Activated CD8-positive, alpha-beta memory T cell treated with anti-CD3 and anti-CD28 coated beads, Interleukin-2, amount 50 U/mL, for 1 hour (primary cell): ENCODE measurements around the gene ATM.
"Not testable (repeated sequence)": the region's sequence is repeated elsewhere in the genome, so short reads cannot be mapped to it uniquely, and the experiment has no call there.

Source experiments
- DNase-seq: peaks from one replicate; pipeline ENCODE4 v3.0.0-alpha.2; 2020; ENCODE audit errors: extremely low read depth

Gene ATM

DNA sequence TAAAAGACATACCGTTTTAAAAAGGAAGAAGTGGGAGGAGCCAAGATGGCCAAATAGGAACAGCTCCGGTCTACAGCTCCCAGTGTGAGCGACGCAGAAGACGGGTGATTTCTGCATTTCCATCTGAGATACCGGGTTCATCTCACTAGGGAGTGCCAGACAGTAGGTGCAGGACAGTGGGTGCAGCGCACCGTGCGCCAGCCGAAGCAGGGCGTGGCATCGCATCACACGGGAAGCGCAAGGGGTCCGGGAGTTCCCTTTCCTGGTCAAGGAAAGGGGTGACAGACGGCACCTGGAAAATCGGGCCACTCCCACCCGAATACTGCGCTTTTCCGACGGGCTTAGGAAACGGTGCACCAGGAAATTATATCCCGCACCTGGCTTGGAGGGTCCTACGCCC is 150.6 kb downstream of the ATM start:
- not testable (repeated sequence) for DNase-seq

DNA sequence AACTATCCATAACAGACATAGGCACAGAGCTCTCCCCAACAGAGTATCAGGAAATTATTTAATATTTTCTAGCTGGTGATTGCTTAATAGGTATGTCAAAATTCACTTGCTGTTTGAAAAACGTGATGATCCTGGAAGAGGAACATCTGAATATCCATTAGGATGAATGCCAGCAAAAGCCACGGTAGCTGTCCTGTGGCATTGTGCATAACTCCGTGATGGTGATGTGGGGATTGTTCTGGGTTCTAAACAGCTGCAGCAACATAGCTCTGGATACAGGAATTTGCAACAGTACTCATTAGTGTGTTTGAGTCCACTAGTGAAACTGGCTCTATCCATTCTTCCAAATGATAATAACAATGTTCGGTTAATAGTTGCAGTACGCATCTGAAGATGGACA is 165.7 kb downstream of the ATM start:
- DNase-seq, result no peak

DNA sequence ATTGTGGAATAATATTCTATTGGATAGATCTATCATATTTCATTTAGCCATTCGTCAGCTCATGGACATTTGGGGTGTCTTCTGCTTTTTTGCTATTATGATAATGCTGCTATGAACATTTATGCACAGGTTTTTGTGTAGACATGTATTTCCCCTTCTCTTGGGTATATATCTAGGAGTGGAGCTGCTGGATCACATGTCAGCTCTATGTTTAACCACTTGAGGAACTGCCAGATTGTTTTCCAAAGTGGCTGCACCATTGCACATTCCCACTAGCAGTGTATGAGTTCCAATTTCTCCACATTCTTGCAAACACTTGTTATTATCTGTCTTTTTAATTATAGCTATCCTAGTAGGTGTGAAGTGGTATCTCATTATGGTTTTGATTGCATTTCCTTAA is 169.5 kb downstream of the ATM start:
- DNase-seq, result no peak

DNA sequence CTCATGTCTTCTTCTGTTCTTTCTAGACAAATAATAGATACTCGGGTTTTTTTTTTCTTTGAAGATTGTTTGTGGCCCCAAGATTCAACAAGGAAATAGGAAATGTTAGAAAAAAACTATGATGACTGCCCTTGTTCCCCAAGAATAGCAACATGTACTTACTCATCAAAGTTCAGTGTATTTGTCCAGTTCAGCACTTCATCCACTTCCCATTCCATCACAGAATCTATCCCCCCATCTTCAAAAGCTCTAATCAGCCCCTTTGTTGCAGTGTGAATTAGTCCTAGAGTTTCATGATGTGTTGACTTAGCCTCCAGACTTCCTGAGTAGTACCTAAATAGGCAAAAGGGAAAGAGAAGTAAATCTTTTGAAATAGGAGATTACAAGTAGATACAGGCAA is 170.2 kb downstream of the ATM start:
- no peak for DNase-seq

DNA sequence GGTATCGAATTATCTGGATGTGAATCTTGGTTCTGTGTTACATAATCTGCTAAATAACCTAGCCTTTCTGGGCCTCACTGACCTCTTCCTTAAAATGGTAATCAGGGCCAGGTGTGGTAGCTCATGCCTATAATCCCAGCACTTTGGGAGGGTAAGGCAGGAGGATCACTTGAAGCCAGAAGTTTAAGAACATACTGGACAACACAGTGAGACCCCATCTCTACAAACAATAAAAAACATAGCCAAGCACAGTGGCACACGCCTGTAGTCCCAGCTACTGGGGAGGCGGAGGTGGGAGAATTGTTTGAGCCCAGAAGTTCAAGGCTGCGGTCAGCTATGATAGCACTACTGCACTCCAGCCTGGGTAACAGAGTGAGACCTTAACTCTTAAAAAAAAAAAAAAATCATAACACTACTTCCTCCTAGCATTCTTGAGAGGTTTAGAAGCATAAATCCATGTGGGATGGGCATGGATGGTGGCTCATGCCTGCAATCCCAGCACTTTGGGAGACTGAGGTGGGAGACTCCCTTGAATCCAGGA is 171.9 kb downstream of the ATM start:
- DNase-seq, result no peak

DNA sequence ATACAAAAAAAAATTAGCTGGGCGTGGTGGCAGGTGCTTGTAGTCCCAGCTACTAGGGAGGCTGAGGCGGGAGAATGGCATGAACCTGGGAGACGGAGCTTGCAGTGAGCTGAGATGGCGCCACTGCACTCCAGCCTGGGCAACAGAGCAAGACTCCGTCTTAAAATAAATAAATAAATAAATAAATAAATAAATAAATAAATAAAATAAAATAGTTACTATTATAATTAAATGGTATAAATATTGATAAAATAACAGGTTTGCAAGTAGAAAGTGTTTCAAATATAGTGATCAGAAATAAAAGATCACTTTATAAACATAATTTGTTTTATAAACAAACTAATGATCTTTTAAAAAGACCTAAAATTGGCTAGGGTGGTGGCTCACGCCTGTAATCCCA is 173.8 kb downstream of the ATM start:
- DNase-seq, result not testable (repeated sequence)

DNA sequence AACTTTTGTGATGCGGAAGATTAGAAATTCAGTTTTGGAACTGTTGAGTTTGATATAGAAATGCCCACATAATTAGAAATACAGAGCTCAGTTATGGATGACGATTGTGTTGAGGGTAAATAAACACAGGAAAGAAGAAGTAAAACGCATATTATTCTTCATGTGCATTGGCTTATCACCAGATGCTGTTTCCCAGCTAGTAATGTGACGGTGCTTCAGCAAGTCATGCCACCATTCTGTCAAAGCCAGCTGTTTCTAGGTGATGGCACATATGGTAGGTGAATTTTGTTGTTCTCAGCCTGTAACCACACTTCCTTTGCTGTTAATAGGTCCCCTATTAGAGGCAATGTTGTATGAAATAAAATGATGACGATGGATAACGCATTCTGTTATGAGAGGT is 175.6 kb downstream of the ATM start:
- no peak for DNase-seq

DNA sequence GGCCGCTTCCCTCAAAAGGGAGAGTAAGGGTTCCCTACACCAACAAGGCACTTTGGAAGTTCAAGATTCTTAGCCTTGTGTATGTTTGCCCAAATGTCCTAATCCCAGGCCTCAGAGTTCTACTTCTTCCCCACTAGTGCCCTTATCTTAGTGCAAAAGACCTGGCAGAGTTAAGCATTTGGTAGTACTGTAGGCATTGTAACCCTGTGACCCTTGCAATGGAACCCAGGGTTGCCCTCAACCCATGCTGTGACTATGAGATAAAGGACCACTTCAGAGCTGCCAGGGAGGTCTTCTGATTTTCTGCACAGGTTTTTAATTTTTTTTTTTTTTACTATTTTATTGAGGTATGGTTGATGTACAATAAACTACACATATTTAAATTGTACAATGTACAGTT is 179.4 kb downstream of the ATM start:
- DNase-seq, result no peak

DNA sequence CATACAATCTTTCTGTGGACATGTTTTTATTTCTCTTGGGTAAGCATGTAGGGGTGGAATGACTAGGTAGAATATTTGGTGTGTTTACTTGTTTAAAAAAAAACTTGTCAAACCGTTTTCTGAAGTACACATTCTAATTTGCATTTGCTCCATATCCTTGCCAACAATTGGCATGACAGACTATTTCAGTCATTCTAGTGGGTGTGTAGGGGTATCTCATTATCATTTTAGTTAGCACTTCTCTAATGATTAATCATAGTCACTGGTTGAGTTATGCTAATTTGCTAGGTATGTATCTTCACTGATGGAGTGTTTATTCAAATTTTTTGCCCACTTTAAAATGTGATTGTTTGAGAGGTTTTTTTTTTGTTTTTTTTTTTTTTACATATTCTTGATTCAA is 180.2 kb downstream of the ATM start:
- no peak for DNase-seq

DNA sequence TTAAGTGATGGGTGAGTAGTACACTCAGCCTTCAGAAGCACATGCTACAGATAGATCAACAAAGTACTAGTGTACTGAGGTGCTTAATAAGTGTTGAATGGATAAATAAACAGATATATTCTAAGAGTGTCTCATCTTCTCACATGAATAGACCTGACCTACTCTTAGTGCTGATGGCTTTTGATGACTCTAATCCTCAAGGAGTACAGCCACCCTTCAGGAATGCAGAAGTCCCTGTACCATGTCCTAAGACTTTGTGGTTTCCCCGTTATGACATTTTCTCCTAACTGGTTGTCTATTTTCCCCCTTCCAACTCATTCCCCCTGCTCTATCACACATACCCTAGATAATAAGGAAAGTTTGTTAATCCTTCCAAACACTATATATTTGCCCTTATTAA is 182.8 kb downstream of the ATM start:
- no peak for DNase-seq

DNA sequence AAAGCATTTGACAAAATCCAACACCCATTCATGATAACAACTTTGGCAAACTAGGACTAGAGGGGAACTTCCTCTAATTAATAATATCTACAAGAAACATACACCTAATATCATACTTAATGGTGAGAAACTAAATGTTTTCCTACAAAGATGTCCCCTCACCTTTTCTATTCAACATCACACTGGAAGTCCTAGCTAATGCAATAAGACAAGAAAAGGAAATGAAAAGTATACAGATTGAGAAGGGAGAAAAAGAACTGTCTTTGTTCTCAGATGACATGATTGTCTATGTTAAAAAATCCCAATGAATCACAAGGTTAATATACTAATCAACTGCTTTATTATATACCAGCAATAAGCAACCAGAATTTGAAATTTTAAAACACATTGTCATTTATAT is 192.1 kb downstream of the ATM start:
- no peak for DNase-seq

DNA sequence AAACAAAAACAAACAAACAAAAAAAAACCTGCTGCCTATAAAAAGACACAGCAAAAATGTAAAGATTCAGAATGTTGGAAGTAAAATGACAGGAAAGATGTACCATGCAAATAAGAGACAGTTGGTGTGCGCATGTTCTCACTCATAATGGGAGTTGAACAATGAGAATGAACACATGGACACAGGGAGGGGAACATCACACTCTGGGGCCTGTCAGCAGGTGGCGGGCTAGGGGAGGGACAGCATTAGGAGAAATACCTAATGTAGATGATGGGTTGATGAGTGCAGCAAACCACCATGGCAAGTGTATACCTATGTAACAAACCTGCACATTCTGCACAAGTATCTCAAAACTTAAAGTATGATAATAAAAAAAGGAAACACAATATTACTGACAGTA is 194.7 kb downstream of the ATM start:
- not testable (repeated sequence) for DNase-seq
